Tibial artery (tissue), 4 donors: ENCODE results near the gene KREMEN2.
"Not testable (repeated sequence)": the region's sequence is repeated elsewhere in the genome, so short reads cannot be mapped to it uniquely, and the experiment has no call there.

ENCODE experiments used
- DNase-seq, 2 donors: peaks; one replicate each; pipeline ENCODE4 v3.0.0-alpha.2; 2019
- H3K27ac ChIP-seq, 2 donors: fragments of 200-600 bp; sonication (generic) in 1 of 2; 1 replicate in 1 of 2; 2 replicates in 1 of 2; pipeline ENCODE4 v1.5.1; 2018 to 2019; ENCODE audit warnings: mild to moderate bottlenecking in 1 of 2
- H3K27me3 ChIP-seq, 2 donors: fragments of 200-600 bp; sonication (generic) in 1 of 2; one replicate each; pipeline versions ENCODE4 v1.5.1 to v1.6.0; 2016 to 2019
- H3K36me3 ChIP-seq, 3 donors: fragments of 200-600 bp; sonication (generic) in 2 of 3; one replicate each; pipeline ENCODE4 v1.5.1; 2016 to 2019; ENCODE audit warnings: mild to moderate bottlenecking in 2 of 3
- H3K4me1 ChIP-seq, 4 donors: fragments of 200-600 bp; sonication (generic) in 2 of 4; 1 replicate in 3 of 4; 2 replicates in 1 of 4; pipeline ENCODE4 v1.5.1; 2016 to 2019
- H3K4me3 ChIP-seq, 2 donors: fragments of 200-600 bp; sonication (generic) in 1 of 2; 1 replicate in 1 of 2; 2 replicates in 1 of 2; pipeline ENCODE4 v1.5.1; 2018 to 2019; ENCODE audit warnings: mild to moderate bottlenecking in 2 of 2
- H3K9me3 ChIP-seq, 3 donors: fragments of 200-600 bp; sonication (generic) in 1 of 3; one replicate each; pipeline ENCODE4 v1.5.1; 2016 to 2019
- intact Hi-C: fragments of 100-400 bp; cut with DNase I; formaldehyde crosslinking; loops from one replicate; pipeline ENCODE4 v1.15.0; 2023; ENCODE audit warnings: low total_unique reads
- TF ChIP-seq, protein P1 (sequence below), 2 experiments: fragments of 200-600 bp in 1 of 2; fragments of 450-650 bp in 1 of 2; IDR thresholded peaks; one replicate each; pipeline ENCODE4 v1.5.1; 2017 to 2019; ENCODE audit warnings: antibody characterized with exemption in 2 of 2, mild to moderate bottlenecking in 1 of 2, moderate library complexity in 1 of 2

The KREMEN2 gene

DNA sequence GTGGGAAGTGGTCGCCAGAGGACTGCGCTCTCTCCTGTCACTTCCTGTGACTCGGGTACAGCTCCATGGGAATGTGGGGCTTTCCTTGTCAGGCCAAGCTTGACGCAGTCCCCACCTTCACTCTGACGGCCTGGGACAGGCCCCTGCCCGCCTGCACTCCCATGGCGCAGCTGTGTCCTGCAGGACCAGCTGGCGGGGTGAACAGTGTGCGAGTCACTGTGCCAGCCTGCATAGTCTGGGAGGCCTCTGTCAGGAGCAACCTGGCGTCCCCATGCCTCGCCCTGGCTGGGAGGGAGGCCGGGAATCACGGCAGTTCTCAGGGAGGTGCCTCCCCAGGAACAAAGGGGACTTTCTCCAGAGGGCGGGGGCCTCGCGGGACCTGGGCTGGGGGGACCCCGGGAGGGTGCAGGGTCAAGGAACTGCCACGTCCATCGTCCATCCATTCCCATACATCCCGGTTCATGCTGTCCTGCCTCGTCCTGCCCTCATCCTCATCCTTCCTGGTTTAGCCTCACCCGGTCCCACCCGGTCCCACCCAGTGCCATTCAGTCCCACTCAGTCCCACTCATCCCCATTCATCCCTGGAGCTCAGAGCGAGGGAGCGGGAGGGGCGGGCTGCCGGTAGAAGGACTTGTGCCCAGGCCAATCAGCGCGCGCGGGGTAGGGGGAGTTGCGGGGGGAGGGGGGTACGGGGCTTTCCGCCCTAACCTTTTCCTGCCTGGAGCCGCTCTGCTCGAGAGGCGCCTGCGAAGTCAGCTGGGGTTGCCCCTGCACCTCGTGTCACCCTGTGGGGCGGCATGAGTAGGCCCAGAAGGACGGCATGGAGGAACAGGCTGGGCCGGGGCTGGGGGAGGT is 38.9 kb upstream of the KREMEN2 start:
- no peak for DNase-seq
- H3K36me3 ChIP-seq = peaks cover 2 to 35% (median 13%) of the 10 kb centered on the region in 3 donors
- TF ChIP-seq, protein P1, sequence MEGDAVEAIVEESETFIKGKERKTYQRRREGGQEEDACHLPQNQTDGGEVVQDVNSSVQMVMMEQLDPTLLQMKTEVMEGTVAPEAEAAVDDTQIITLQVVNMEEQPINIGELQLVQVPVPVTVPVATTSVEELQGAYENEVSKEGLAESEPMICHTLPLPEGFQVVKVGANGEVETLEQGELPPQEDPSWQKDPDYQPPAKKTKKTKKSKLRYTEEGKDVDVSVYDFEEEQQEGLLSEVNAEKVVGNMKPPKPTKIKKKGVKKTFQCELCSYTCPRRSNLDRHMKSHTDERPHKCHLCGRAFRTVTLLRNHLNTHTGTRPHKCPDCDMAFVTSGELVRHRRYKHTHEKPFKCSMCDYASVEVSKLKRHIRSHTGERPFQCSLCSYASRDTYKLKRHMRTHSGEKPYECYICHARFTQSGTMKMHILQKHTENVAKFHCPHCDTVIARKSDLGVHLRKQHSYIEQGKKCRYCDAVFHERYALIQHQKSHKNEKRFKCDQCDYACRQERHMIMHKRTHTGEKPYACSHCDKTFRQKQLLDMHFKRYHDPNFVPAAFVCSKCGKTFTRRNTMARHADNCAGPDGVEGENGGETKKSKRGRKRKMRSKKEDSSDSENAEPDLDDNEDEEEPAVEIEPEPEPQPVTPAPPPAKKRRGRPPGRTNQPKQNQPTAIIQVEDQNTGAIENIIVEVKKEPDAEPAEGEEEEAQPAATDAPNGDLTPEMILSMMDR (IDR thresholded peaks at IDR 0.05) = no peak
- peaks cover 0 to 23% (median 6%) of the 10 kb centered on the region in 4 donors for H3K4me1 ChIP-seq
- H3K27me3 ChIP-seq = no peaks in the 10 kb centered on the region
- intact Hi-C loops = no loop called here
- no peaks in the 10 kb centered on the region for H3K9me3 ChIP-seq
- no peak overlapping the region for H3K4me3 ChIP-seq
- no peak overlapping the region for H3K27ac ChIP-seq

GRCh38 chr16:2925951-2926649 is 38.0 kb upstream of the KREMEN2 start:
- TF ChIP-seq, protein P1 (IDR thresholded peaks at IDR 0.05) = no peak

DNA sequence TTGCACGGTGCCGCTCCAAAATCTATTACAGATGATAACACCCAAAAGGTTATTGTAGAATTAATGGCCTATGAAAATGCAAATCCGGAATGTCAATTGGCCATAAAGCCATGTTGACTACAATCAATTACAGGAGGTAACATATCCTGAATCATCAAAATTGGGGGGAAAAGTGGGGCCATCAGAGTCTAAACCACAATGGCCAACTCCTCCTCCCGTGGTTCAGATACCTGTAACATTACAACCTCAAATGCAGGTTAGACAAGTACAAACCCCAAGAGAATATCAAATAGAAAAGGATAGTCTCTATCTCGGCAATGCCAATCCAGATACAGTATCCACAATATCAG is 37.5 kb upstream of the KREMEN2 start:
- Histone ChIP-seq H3K4me1 (peaks cover 0 to 21% (median 6%) of the 10 kb centered on the region in 4 donors), H3K9me3 (no peaks in the 10 kb centered on the region), H3K27ac (no peak overlapping the region), H3K27me3 (no peaks in the 10 kb centered on the region), H3K4me3 (peak overlapping the region; percentile 18 to 32), H3K36me3 (peaks cover 5 to 40% (median 27%) of the 10 kb centered on the region in 3 donors)
- DNase-seq = no peak
- intact Hi-C loops = no loop called here
- TF ChIP-seq, protein P1 (IDR thresholded peaks at IDR 0.05) = no peak

More at GRCh38 chr16:2925951-2926649, 38.0 kb upstream of the KREMEN2 start:
- Histone ChIP-seq H3K36me3 (peaks cover 5 to 39% (median 21%) of the 10 kb centered on the region in 3 donors), H3K4me1 (peaks cover 0 to 21% (median 6%) of the 10 kb centered on the region in 4 donors), H3K27me3 (no peaks in the 10 kb centered on the region), H3K9me3 (no peaks in the 10 kb centered on the region), H3K27ac (no peak overlapping the region), H3K4me3 (no peak overlapping the region)
- no peak for DNase-seq
- intact Hi-C loops = no loop called here

DNA sequence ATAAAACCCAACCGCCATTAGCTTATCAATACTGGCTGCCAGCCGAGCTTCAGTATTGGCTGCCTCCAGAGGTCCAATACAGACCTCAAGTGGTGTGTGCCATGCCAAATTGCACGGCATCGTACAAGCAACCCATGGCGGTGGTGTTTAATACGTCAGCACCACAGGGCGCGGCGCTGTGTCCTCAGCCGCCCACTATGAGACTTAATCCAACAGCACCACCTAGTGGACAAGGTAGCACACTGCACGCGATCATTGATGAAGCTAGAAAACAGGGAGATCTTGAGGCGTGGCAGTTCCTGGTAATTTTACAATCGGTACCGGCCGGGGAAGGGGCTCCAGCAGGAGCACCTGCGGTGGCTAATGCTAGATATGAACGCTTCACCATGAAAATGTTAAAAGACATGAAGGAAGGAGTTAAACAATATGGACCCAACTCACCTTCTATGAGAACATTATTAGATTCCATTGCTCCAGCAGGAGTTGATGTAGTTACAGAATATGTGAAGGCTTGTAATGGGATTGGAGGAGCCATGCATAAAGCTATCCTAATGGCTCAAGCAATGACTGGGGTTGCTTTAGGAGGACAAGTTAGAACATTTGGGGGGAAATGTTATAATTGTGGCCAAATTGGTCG is 36.9 kb upstream of the KREMEN2 start:
- peak; percentile 89 to 91 for DNase-seq
- Histone ChIP-seq H3K9me3 (no peaks in the 10 kb centered on the region), H3K27me3 (no peaks in the 10 kb centered on the region), H3K4me3 (peak overlapping the region; percentile 18 to 32), H3K36me3 (peaks cover 5 to 38% (median 28%) of the 10 kb centered on the region in 3 donors), H3K27ac (no peak overlapping the region), H3K4me1 (peaks cover 0 to 21% (median 6%) of the 10 kb centered on the region in 4 donors)
- intact Hi-C loops = no loop called here
- TF ChIP-seq, protein P1 (IDR thresholded peaks at IDR 0.05) = peak; percentile 92 to 94

DNA sequence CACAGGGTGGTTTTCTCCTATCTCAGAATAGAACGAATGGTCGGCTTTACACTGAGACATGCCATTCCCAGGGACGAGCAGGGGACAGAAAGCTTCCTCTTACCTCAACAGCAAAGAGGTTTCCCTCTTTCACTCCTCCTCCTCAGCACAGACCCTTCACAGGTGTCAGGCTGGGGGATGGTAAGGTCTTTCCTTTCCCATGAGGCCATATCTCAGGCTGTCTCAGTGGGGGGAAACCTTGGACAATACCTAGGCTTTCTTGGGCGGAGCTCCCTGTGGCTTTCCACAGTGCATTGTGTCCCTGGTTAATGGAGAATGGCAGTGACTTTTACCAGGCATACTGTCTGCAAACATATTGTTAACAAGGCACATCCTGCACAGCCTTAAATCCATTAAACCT is 35.9 kb upstream of the KREMEN2 start:
- H3K4me1 ChIP-seq = peaks cover 0 to 21% (median 6%) of the 10 kb centered on the region in 4 donors

More for the DNA sequence above, 35.9 kb upstream of the KREMEN2 start:
- H3K27me3 ChIP-seq, H3K27ac ChIP-seq, H3K9me3 ChIP-seq, H3K4me3 ChIP-seq, DNase-seq, intact Hi-C loops: not testable (repeated sequence)
- peaks cover 9 to 36% (median 25%) of the 10 kb centered on the region in 3 donors for H3K36me3 ChIP-seq
